ENCODE measurements around the gene ATP6V0E1.

GRCh38 chr5:173004013-173004412, 20.4 kb downstream of the ATP6V0E1 start:
- TF ChIP-seq POLR2A (IDR thresholded peaks at IDR 0.05) (no peak), CTCF (IDR thresholded peaks at IDR 0.05) (no peak)
